HepG2 (cell line): ENCODE measurements around the gene KCTD5.

ENCODE experiments used
- ARNTL ChIP-seq: sonication (generic); formaldehyde crosslinking; IDR thresholded peaks from 2 replicates; pipeline ENCODE4 v1.4.0; 2020; ENCODE audit warnings: mild to moderate bottlenecking, missing genetic modification reagents
- ESRRA ChIP-seq: sonication (generic); formaldehyde crosslinking; IDR thresholded peaks from 2 replicates; pipeline ENCODE4 v1.5.1; 2020; ENCODE audit warnings: mild to moderate bottlenecking, low read depth, missing genetic modification reagents
- FOSL1 ChIP-seq: sonication (generic); formaldehyde crosslinking; IDR thresholded peaks from 2 replicates; pipeline ENCODE4 v1.9.0; 2021; ENCODE audit warnings: missing genetic modification reagents, borderline replicate concordance
- NR2C2 ChIP-seq: sonication (generic); formaldehyde crosslinking; IDR thresholded peaks from 2 replicates; pipeline ENCODE4 v1.4.0; 2020; ENCODE audit warnings: missing genetic modification reagents, mild to moderate bottlenecking, moderate library complexity, borderline replicate concordance
- SMAD9 ChIP-seq: sonication (generic); formaldehyde crosslinking; IDR thresholded peaks from 2 replicates; pipeline ENCODE4 v1.5.1; 2020; ENCODE audit warnings: mild to moderate bottlenecking, missing genetic modification reagents
- SYNCRIP ChIP-seq: fragments of 200-400 bp; formaldehyde crosslinking; IDR thresholded peaks from 2 replicates; pipeline ENCODE4 v1.6.1; 2018; ENCODE audit warnings: mild to moderate bottlenecking, low read depth, low read length; ENCODE audit not compliant: insufficient read depth
- TAF1 ChIP-seq: sonication (generic); formaldehyde crosslinking; IDR thresholded peaks from 2 replicates; pipeline ENCODE4 v1.4.0; 2020; ENCODE audit warnings: missing genetic modification reagents
- TEAD2 ChIP-seq: sonication (generic); formaldehyde crosslinking; IDR thresholded peaks from 2 replicates; pipeline ENCODE4 v1.9.0; 2021; ENCODE audit warnings: missing genetic modification reagents
- YY1 ChIP-seq: IDR thresholded peaks from 2 replicates; pipeline ENCODE4 v1.6.1; 2011; ENCODE audit warnings: low read length, low read depth, moderate library complexity, mild to moderate bottlenecking; ENCODE audit not compliant: insufficient read depth, insufficient replicate concordance
- ZNF124 ChIP-seq: sonication (generic); formaldehyde crosslinking; IDR thresholded peaks from 2 replicates; pipeline ENCODE4 v1.4.0; 2020; ENCODE audit warnings: missing genetic modification reagents
- ZNF589 ChIP-seq: sonication (generic); formaldehyde crosslinking; conservative IDR thresholded peaks from 2 replicates; pipeline ENCODE4 v1.8.0; 2022; ENCODE audit warnings: mild to moderate bottlenecking, moderate library complexity, missing genetic modification reagents
- ZNF841 ChIP-seq: sonication (generic); formaldehyde crosslinking; IDR thresholded peaks from 2 replicates; pipeline ENCODE4 v1.8.1; 2023; ENCODE audit warnings: missing genetic modification reagents, borderline replicate concordance
- TF ChIP-seq, protein P1 (sequence below): sonication (generic); formaldehyde crosslinking; IDR thresholded peaks from 2 replicates; pipeline ENCODE4 v1.5.0; 2020; ENCODE audit warnings: mild to moderate bottlenecking, missing genetic modification reagents, moderate library complexity
- TF ChIP-seq, protein P2 (sequence below): sonication (generic); formaldehyde crosslinking; IDR thresholded peaks from 2 replicates; pipeline ENCODE4 v1.8.0; 2022; ENCODE audit warnings: mild to moderate bottlenecking, missing genetic modification reagents

DNA sequence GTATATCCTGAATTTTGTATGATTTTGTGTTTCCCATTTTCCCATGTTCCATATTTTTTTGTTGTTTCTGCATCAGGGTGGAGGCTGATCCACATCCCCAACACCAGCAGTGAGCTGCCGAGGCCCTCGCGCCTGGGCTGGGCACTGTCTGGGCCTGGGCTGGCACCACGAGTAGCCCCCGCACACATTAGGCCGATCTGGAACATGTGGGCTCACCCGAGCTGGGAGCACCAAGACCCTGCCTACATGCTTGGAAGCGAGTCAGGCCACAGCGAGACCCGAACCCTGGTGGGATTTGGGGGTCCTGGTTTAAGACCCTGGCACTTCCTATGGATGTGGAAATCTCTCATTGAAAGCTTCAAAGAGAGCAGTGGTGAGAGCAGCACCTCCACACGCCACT lies 8.5 kb downstream of the KCTD5 start:
- TF ChIP-seq, protein P1, sequence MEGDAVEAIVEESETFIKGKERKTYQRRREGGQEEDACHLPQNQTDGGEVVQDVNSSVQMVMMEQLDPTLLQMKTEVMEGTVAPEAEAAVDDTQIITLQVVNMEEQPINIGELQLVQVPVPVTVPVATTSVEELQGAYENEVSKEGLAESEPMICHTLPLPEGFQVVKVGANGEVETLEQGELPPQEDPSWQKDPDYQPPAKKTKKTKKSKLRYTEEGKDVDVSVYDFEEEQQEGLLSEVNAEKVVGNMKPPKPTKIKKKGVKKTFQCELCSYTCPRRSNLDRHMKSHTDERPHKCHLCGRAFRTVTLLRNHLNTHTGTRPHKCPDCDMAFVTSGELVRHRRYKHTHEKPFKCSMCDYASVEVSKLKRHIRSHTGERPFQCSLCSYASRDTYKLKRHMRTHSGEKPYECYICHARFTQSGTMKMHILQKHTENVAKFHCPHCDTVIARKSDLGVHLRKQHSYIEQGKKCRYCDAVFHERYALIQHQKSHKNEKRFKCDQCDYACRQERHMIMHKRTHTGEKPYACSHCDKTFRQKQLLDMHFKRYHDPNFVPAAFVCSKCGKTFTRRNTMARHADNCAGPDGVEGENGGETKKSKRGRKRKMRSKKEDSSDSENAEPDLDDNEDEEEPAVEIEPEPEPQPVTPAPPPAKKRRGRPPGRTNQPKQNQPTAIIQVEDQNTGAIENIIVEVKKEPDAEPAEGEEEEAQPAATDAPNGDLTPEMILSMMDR (CRISPR knock-in tag) = no peak
- TF ChIP-seq ZNF589 (CRISPR knock-in tag) (no peak), NR2C2 (CRISPR knock-in tag) (no peak), SYNCRIP (no peak), FOSL1 (no peak), TEAD2 (CRISPR knock-in tag) (no peak), ZNF841 (no peak), YY1 (no peak), SMAD9 (no peak), ZNF124 (CRISPR knock-in tag) (no peak), ARNTL (CRISPR knock-in tag) (no peak), ESRRA (CRISPR knock-in tag) (no peak), TAF1 (CRISPR knock-in tag) (no peak)
- TF ChIP-seq, protein P2, sequence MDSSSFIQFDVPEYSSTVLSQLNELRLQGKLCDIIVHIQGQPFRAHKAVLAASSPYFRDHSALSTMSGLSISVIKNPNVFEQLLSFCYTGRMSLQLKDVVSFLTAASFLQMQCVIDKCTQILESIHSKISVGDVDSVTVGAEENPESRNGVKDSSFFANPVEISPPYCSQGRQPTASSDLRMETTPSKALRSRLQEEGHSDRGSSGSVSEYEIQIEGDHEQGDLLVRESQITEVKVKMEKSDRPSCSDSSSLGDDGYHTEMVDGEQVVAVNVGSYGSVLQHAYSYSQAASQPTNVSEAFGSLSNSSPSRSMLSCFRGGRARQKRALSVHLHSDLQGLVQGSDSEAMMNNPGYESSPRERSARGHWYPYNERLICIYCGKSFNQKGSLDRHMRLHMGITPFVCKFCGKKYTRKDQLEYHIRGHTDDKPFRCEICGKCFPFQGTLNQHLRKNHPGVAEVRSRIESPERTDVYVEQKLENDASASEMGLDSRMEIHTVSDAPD (CRISPR knock-in tag) = no peak
